Measurements from ENCODE around the gene TCP11L1.
"Not testable (repeated sequence)": the region's sequence is repeated elsewhere in the genome, so short reads cannot be mapped to it uniquely, and the experiment has no call there.

The TCP11L1 gene

GRCh38 chr11:33122696-33123095, 83.3 kb downstream of the TCP11L1 start:
- H3K9ac ChIP-seq (ENCODE audit: low read depth, low read length), result peak overlapping the region; percentile 26; the same call in 1 of the 2 replicates
- H3K4me1 ChIP-seq (ENCODE audit: insufficient read depth, low read length), result peaks cover 31% of the 10 kb centered on the region
- H3K36me3 ChIP-seq (ENCODE audit: insufficient read depth, low read length), result peaks cover 11% of the 10 kb centered on the region
- not testable (repeated sequence) for H3K4me3 ChIP-seq (ENCODE audit: low read length); H3K9me3 ChIP-seq (ENCODE audit: insufficient read depth, low read depth, low read length); H3K27me3 ChIP-seq (ENCODE audit: insufficient read depth, low read length)
- peak overlapping the region; percentile 63 for H3K27ac ChIP-seq (ENCODE audit: low read depth, low read length)
- 67% methylated on average over 1 of the region's 1 CpG for WGBS
